HG02943 (cell line): ENCODE measurements around the gene CGB8.
"Not testable (repeated sequence)": the region's sequence is repeated elsewhere in the genome, so short reads cannot be mapped to it uniquely, and the experiment has no call there.

Source experiments
- ATAC-seq: cut with Tn5 transposase; IDR thresholded peaks from one replicate; pipeline ENCODE4 v1.9.1; 2021; ENCODE audit warnings: mild to moderate bottlenecking, low read depth, moderate library complexity; ENCODE audit not compliant: unreplicated experiment

Gene CGB8

GRCh38 chr19:49049011-49049410, at the start of gene CGB8:
Gene CGB8, minus strand, starts transcription at chr19:49049111. Its CDS starts 372 bp downstream, at chr19:49048739.
- ATAC-seq, result not testable (repeated sequence)

DNA sequence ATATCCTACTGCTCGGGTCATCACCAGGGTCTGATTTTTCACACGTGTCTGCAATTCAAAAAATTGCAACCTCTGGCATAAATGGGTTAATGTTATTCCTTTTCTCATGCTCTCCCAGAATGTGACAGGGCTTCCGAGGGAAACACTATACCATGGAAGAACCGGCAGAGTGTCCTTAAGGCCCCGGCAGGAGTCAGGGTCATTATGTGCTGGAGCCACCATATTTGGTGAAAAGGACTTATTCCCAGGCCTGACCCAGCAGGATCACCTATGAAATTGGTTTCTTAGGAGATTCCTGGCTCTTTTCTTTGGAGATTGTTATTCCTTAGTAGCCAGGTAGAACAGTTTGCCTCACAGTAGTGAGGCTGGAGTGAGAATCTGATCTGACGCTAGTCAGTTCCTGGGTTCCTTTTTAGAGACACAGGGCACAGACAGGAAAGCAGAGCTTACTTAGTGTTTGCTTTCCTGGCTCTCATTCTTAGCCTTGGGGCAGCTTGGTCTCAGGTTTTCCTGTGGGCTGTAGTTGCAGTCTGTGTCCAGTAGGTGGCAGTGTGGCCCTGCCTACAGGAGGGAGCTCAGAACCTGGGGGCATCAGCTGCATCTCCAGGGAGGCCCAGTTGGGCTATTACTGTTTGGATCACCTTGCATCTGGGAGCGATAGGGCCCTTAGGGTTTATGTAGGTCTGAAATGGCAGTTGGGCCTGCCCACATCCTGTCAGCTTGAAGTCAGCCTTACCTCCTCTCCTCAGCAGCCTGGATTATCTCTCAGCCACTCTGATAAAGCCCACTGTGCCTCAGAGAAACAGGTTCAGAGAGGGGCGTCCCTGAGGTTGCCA, 48.8 kb upstream of the CGB8 start:
- ATAC-seq, result no peak

- ATAC-seq, result no peak
These were observed 45.9 kb upstream of the CGB8 start for GRCh38 chr19:49094505-49095482.

GRCh38 chr19:49092686-49093085, 43.8 kb upstream of the CGB8 start:
- no peak for ATAC-seq

DNA sequence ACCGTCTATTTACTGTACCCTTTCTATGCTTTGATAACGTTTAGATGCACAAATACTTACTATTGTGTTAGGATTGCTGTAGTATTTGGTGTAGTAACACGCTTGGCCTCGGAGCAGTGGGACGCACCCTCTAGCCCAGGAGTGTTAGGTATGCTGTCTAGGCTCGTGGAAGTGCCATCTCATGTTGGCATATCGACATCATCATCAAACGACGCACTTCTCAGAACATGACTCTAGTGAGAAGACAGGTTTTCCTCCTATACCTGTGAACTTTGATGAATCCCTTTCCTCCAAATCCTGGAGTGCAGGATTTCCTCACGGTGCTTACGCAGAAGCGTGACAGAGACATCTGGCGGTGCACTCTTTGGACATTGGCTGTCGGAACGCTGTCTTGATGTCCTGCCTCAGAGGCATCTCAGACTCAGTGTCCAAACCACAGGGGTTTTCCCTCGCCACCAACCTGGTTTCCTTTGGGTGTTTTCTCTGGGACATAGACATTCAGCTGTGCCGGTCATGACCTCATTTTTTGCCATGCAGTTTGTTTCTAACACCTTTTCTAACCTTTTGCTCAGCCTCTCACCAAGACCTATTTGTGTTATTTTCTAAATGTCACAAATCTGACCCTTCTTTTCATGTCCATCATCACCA, 42.6 kb upstream of the CGB8 start:
- no peak for ATAC-seq

- no peak for ATAC-seq
These were observed 37.4 kb upstream of the CGB8 start for GRCh38 chr19:49086296-49086695.

DNA sequence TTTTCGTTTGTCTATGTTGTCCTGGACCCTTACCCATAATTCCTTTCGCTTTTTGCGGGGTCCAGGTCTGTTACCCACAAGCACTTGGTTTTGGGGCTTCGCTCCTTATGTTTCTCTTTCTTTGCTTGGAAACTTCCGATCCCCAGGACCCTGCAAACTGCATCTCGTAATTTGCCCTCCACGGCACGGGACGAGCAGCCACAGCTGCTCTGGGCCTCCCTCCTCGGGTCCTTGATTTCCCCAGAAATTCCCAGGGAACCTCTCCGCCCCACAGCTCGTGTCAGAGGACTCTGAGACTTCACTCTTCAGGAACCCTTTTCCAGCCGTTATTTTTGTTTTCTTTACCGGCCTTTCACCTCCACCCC, 36.9 kb upstream of the CGB8 start:
- ATAC-seq, result no peak

DNA sequence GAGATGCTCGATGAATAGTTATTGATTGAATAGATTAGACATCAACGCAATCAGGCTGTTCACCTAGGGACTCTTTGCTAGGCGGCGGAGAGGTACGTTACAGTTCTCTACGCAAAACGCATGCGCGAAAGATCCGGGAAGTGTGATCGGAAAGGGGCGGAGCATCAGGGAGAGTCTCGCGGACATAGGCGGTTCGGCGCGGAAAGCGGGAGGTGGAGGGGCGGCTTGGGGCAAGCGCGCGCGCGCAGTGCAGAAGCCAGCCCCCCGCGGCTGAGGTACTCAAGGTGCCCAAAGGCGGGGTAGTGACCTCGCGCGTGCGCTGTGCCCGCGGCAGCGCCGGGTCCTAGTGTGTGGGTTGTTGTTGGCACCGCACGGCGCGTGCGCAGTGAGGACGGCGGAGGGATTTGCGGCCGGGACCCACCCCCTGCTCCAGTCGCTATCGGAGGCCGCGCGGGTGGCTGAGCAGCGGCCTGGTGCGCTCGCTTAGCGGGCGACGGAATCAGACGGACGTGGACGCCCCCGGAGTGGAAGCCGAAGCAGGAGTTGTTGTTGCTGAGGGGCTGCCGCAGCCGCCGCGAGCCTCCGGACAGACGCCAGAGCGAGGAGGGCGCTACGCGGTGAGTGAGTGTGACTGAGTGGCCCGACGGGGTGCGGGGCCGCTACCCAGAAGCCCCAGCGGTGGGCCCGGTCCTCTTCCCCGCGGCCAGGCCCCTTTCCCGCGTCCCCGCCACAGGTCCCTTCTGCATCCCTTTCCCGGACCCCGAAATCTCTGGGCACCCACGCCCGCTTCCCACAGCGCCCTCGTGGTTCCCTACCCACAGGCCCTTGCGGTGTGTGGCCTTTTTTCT, 36.3 kb upstream of the CGB8 start, which contains the start of gene SNRNP70:
TSS of gene SNRNP70 (plus strand) at position 432 of the 848 bp plus-strand sequence. CDS start 964 bp downstream, outside the sequence.
- peak; percentile 81 for ATAC-seq

- no peak for ATAC-seq
These were observed 35.5 kb upstream of the CGB8 start for GRCh38 chr19:49084206-49085019.

DNA sequence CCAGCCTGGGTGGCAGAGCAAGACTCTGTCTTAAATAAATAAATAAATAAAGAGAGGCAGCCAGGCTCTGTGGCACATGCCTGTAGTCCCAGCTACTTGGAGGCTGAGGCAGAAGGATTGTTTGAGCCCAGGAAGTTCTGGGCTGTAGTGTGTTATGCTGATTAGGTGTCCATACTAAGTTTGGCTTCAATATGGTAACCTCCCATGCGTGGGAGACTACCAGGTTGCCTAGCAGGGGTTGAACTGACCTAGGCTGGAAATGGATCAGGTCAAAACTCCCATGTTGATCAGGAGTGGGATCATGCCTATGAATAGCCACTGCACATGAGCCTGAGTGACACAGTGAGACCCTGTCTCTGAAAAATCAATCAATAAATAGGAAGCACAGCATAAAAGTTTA, 32.4 kb upstream of the CGB8 start:
- no peak for ATAC-seq

GRCh38 chr19:49080392-49080791, 31.5 kb upstream of the CGB8 start:
- no peak for ATAC-seq

- not testable (repeated sequence) for ATAC-seq
These were observed 26.0 kb upstream of the CGB8 start for GRCh38 chr19:49074869-49075268.

- no peak for ATAC-seq
These were observed 24.8 kb upstream of the CGB8 start for GRCh38 chr19:49073514-49074378.

DNA sequence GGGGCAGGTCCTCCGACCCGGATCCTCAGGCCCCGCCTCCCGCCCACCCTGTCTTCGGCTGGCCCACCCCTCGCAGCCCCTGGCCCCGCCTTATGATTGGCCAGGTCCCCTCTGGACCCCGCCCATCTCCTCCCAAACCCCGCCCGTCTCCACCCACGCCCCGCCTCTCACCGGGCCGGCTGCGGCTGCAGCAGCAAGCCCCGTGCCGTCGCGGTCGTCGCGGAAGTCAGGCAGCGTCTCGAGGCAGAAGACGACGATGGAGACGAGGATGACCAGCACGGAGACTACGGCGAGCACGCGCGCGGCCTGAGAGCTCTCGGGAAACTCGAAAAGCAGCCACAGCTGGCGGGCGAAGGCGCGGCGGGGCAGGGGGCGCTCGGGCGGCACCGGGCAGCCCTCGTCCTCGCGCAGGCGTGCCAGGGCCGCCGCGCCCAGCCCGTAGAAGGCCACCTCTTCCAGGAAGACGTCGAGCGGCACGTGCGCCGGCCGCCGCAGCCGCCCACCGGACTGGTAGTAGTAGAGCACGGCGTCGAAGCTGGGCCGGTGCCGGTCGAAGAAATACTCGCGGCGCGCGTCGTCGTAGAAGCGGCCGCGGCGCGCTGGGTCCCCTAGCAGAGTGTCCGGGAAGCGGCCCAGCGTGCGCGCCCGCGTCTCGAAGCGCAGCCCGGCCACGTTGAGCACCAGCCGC, 23.1 kb upstream of the CGB8 start:
- no peak for ATAC-seq

DNA sequence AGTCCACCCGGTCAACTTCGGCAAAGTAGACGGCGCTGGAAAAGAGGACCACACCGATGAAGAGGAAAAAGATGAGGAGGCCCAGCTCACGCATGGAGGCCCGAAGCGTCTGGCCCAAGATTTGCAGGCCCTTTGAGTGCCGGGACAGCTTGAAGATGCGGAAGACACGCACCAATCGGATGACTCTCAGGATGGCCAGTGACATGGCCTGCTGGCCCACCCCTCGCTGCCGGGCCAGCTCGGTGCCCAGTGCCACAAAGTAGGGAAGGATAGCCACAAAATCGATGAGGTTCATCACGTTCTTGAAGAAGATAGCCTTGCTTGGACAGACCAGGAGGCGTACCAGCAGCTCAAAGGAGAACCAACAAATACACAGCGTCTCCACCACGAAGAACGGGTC, 21.5 kb upstream of the CGB8 start:
- no peak for ATAC-seq

DNA sequence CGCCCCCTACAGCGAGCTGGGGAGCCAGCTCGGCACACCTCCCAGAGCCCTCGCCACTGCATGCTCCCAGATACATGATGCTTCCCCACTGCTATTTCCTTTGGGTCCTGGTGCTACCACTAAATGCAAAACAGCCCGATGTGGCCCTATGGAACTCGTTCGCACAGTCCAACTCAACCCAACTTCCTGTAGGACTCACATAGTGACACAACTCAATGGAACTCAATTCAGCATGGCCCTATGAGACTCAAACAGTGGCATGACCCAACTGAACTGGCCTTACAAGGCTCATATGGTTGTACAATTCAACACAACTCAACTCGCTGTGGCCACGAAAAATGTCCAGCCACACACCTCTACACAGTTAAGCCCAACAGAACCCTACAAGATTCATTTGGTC, 20.1 kb upstream of the CGB8 start:
- no peak for ATAC-seq

- no peak for ATAC-seq
These were observed 18.6 kb upstream of the CGB8 start for GRCh38 chr19:49067554-49067953.
